ENCODE data around the gene EXOC8. TPM values are rescaled to one million over a fixed set of nuclear protein-coding genes. Genes with fewer than 3 reads are reported as not detected.

EXOC8 gene
- total and polyA plus RNA-seq, 3 experiments from 2014 or later: 3.0 to 16.9 (median 16.8) TPM

DNA sequence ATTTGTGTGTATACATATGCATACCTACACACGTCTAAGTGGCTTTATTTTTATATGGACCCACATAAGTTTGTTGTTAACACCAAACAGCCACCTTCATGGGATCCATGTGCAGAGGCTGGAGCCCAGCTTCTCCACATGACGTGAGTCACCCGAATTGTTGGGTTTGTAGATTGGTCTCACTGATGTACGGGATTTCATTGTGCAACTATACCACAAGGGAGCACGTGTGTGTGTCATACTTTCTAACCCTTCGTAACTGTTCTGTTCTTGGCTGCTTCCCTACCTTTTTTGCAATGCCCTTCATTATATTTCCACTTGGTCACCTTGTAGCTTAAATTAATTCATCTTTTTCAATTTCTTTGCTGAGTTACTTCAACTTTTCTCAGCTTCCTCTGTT, 21.5 kb upstream of the EXOC8 start:
- POLR2A ChIA-PET: no interaction called here
- CTCF ChIA-PET: interaction anchor here (1.3 to 2.1 kb wide), 3 partner anchors 21 to 246 kb away, joined by 3 to 6 read pairs (median 6); partner anchors contain the start of genes EXOC8 and SPRTN
- no peaks in the 10 kb centered on the region for H3K36me3 ChIP-seq (ENCODE audit: insufficient read depth, low read length)
- Mint-ChIP-seq H3K4me3 (no peak overlapping the region), H3K4me1 (peaks cover 8 to 15% (median 10%) of the 10 kb centered on the region in 3 donors), H3K9me3 (no peaks in the 10 kb centered on the region), H3K27ac (no peak overlapping the region), H3K36me3 (peaks cover 0 to 18% (median 8%) of the 10 kb centered on the region in 3 donors), H3K27me3 (no peaks in the 10 kb centered on the region)
- no peak overlapping the region for H3K27ac ChIP-seq (ENCODE audit: low read depth, low read length)
- H3K27me3 ChIP-seq (ENCODE audit: insufficient read depth, low read length, poor library complexity, severe bottlenecking): no peaks in the 10 kb centered on the region
- H3K9me3 ChIP-seq (ENCODE audit: low read length): no peaks in the 10 kb centered on the region
- no peak for DNase-seq
- no peak overlapping the region for H3K4me3 ChIP-seq (ENCODE audit: low read length)
- H3K4me1 ChIP-seq (ENCODE audit: insufficient read depth, low read length): no peaks in the 10 kb centered on the region

DNA sequence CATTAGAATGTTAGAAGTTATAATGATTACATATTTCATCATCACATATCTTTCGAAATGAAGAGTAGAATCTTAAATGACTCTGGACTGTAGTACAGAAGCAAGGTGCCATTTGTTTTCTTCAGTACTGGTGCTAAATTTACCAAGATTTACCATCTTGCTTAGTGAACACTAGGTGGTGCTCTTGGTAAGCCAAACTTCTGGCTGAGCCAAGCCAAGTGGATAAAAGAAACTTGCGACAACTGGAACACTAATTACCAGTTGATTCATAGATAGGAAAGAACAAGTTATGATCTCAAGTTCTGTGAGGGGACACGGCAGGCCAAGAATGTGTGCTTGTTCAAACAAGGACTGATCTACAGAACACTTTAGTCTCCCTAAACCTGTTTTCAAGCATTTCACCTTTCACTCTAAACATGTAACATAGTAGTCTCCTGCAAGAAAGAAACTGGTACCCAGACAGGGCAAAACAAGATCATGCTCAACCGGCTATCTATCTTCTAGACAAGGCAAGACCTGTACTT, 20.2 kb upstream of the EXOC8 start:
- Histone ChIP-seq H3K4me1 (ENCODE audit: insufficient read depth, low read length) (no peaks in the 10 kb centered on the region), H3K27ac (ENCODE audit: low read depth, low read length) (no peak overlapping the region), H3K27me3 (ENCODE audit: insufficient read depth, low read length, poor library complexity, severe bottlenecking) (no peaks in the 10 kb centered on the region), H3K9me3 (ENCODE audit: low read length) (no peaks in the 10 kb centered on the region), H3K4me3 (ENCODE audit: low read length) (no peak overlapping the region), H3K36me3 (ENCODE audit: insufficient read depth, low read length) (peaks cover 5% of the 10 kb centered on the region)
- ChIA-PET POLR2A (no interaction called here), CTCF (interaction anchor here (0.6 to 2.1 kb wide), 14 partner anchors 9 to 248 kb away, joined by 3 to 14 read pairs (median 5); partner anchors contain the start of genes EXOC8 and SPRTN)
- DNase-seq: peak in 3 of 5 donors; percentile 47 to 58 (median 47)
- Mint-ChIP-seq H3K4me1 (peaks cover 8 to 18% (median 10%) of the 10 kb centered on the region in 3 donors), H3K4me3 (no peak overlapping the region), H3K27ac (peak overlapping the region in 6 of 8 donors; percentile 8 to 70 (median 25)), H3K36me3 (peaks cover 0 to 21% (median 9%) of the 10 kb centered on the region in 3 donors), H3K9me3 (no peaks in the 10 kb centered on the region), H3K27me3 (no peaks in the 10 kb centered on the region)

DNA sequence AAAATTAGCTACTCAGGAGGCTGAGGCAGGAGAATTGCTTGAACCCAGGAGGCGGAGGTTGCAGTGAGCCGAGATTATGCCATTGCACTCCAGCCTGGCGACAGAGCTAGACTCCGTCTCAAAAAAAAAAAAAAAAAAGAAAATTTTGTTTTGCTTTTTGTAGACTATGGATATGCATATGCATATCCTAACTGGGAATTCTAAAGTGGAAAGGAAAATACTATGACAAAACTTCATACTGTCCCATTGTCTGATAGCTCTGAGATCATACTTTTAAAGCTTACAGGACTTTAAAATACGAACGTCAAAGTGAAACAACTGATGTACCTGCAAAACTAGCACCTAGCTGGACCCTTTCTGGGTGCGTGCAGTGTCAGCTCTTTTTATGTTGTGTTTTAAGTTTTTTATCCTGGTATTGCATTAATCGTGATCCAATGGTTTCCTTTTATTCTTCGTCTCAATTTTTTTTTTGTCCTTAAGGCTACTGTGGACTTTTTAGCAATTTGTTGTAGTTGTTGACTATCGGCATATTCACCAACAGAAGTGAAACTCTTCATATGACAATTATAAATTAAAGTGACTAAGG, 19.6 kb upstream of the EXOC8 start:
- Mint-ChIP-seq H3K36me3 (peaks cover 2 to 25% (median 12%) of the 10 kb centered on the region in 3 donors), H3K9me3 (no peaks in the 10 kb centered on the region), H3K27me3 (no peaks in the 10 kb centered on the region), H3K27ac (peak overlapping the region in 3 of 8 donors; percentile 40 to 67 (median 51)), H3K4me1 (peaks cover 8 to 22% (median 10%) of the 10 kb centered on the region in 3 donors), H3K4me3 (no peak overlapping the region)
- POLR2A ChIA-PET: interaction anchor here (0.7 to 1.1 kb wide), 2 partner anchors 19 to 191 kb away, joined by 3 to 8 read pairs; partner anchors contain the start of genes EXOC8 and SPRTN
- CTCF ChIA-PET: interaction anchor here (0.6 to 2.1 kb wide), 15 partner anchors 8 to 249 kb away, joined by 3 to 14 read pairs (median 3); partner anchors contain the start of genes EXOC8 and SPRTN
- Histone ChIP-seq H3K36me3 (ENCODE audit: insufficient read depth, low read length) (peaks cover 10% of the 10 kb centered on the region), H3K27me3 (ENCODE audit: insufficient read depth, low read length, poor library complexity, severe bottlenecking) (no peaks in the 10 kb centered on the region), H3K4me3 (ENCODE audit: low read length) (no peak overlapping the region), H3K4me1 (ENCODE audit: insufficient read depth, low read length) (no peaks in the 10 kb centered on the region), H3K9me3 (ENCODE audit: low read length) (no peaks in the 10 kb centered on the region), H3K27ac (ENCODE audit: low read depth, low read length) (no peak overlapping the region)
- DNase-seq: no peak

GRCh38 chr1:231355171-231355570, 17.5 kb upstream of the EXOC8 start:
- ChIA-PET CTCF (interaction anchor here (0.6 to 1.4 kb wide), 3 partner anchors 17 to 247 kb away, joined by 3 to 4 read pairs (median 3); partner anchors contain the start of genes EXOC8 and SPRTN), POLR2A (no interaction called here)
- Histone ChIP-seq H3K27ac (ENCODE audit: low read depth, low read length) (no peak overlapping the region), H3K36me3 (ENCODE audit: insufficient read depth, low read length) (peaks cover 29% of the 10 kb centered on the region), H3K9me3 (ENCODE audit: low read length) (no peaks in the 10 kb centered on the region), H3K4me3 (ENCODE audit: low read length) (no peak overlapping the region), H3K27me3 (ENCODE audit: insufficient read depth, low read length, poor library complexity, severe bottlenecking) (no peaks in the 10 kb centered on the region), H3K4me1 (ENCODE audit: insufficient read depth, low read length) (no peaks in the 10 kb centered on the region)
- no peaks in the 10 kb centered on the region for H3K9me3 Mint-ChIP-seq
- H3K27me3 Mint-ChIP-seq: no peaks in the 10 kb centered on the region
- peaks cover 6 to 15% (median 10%) of the 10 kb centered on the region in 3 donors for H3K4me1 Mint-ChIP-seq
- no peak for DNase-seq
- H3K27ac Mint-ChIP-seq: peak overlapping the region in 3 of 8 donors; percentile 40 to 80 (median 41)
- peaks cover 8 to 29% (median 17%) of the 10 kb centered on the region in 3 donors for H3K36me3 Mint-ChIP-seq
- no peak overlapping the region for H3K4me3 Mint-ChIP-seq

- Histone ChIP-seq H3K36me3 (ENCODE audit: insufficient read depth, low read length) (peaks cover 35% of the 10 kb centered on the region), H3K27ac (ENCODE audit: low read depth, low read length) (no peak overlapping the region), H3K27me3 (ENCODE audit: insufficient read depth, low read length, poor library complexity, severe bottlenecking) (no peaks in the 10 kb centered on the region), H3K9me3 (ENCODE audit: low read length) (no peaks in the 10 kb centered on the region), H3K4me1 (ENCODE audit: insufficient read depth, low read length) (no peaks in the 10 kb centered on the region), H3K4me3 (ENCODE audit: low read length) (no peak overlapping the region)
- DNase-seq: no peak
- Mint-ChIP-seq H3K27me3 (no peaks in the 10 kb centered on the region), H3K9me3 (no peaks in the 10 kb centered on the region), H3K36me3 (peaks cover 8 to 36% (median 17%) of the 10 kb centered on the region in 3 donors), H3K4me1 (peaks cover 6 to 15% (median 10%) of the 10 kb centered on the region in 3 donors), H3K27ac (no peak overlapping the region), H3K4me3 (no peak overlapping the region)
- POLR2A ChIA-PET: no interaction called here
- CTCF ChIA-PET: interaction anchor here (0.6 to 1.4 kb wide), 3 partner anchors 16 to 247 kb away, joined by 3 to 4 read pairs (median 3); partner anchors contain the start of genes EXOC8 and SPRTN
These were observed 16.8 kb upstream of the EXOC8 start for GRCh38 chr1:231354330-231355020.

DNA sequence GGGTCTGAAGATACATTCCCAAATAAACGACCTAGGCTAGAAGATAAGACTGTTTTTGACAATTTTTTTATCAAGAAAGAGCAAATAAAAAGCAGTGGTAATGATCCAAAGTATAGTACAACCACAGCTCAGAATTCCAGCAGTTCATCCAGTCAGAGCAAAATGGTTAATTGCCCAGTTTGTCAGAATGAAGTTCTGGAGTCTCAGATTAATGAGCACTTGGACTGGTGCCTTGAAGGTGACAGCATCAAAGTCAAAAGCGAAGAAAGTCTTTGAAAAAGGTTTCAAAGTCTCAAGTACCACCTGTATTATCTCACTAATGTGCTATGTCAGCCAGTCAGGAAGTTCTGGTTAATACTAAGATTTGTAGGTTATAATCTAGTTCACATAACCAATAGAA, 15.4 kb upstream of the EXOC8 start:
- no peaks in the 10 kb centered on the region for H3K27me3 ChIP-seq (ENCODE audit: insufficient read depth, low read length, poor library complexity, severe bottlenecking)
- DNase-seq: no peak
- no peak overlapping the region for H3K27ac ChIP-seq (ENCODE audit: low read depth, low read length)
- no peak overlapping the region for H3K27ac Mint-ChIP-seq
- CTCF ChIA-PET: no interaction called here
- POLR2A ChIA-PET: no interaction called here
- H3K36me3 ChIP-seq (ENCODE audit: insufficient read depth, low read length): peaks cover 46% of the 10 kb centered on the region
- no peaks in the 10 kb centered on the region for H3K4me1 ChIP-seq (ENCODE audit: insufficient read depth, low read length)
- H3K36me3 Mint-ChIP-seq: peaks cover 8 to 49% (median 19%) of the 10 kb centered on the region in 3 donors
- H3K4me3 Mint-ChIP-seq: no peak overlapping the region
- H3K9me3 ChIP-seq (ENCODE audit: low read length): no peaks in the 10 kb centered on the region
- no peaks in the 10 kb centered on the region for H3K9me3 Mint-ChIP-seq
- H3K4me1 Mint-ChIP-seq: peaks cover 7 to 14% (median 8%) of the 10 kb centered on the region in 3 donors
- H3K27me3 Mint-ChIP-seq: no peaks in the 10 kb centered on the region
- H3K4me3 ChIP-seq (ENCODE audit: low read length): no peak overlapping the region

DNA sequence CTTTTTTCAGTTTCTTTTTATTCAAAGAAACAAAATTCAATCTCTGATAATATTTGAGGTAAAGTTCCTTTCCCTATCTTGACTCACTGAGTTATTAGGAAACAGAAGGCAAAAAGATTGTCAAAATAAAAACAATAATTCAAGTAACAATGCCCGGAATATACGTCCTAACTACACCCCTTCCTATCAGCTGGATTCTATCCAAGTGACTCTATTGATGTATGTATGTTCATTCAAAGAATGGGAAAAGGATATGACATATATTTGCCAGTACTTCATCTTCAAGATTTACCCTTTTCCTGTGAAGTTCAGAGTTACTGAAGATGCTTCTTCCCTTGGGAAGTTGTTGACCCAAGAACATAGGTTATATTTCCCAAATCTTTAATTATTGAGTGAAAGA, 14.2 kb upstream of the EXOC8 start:
- Mint-ChIP-seq H3K27me3 (no peaks in the 10 kb centered on the region), H3K4me1 (peaks cover 0 to 7% (median 2%) of the 10 kb centered on the region in 3 donors), H3K27ac (no peak overlapping the region), H3K4me3 (no peak overlapping the region), H3K36me3 (peaks cover 8 to 58% (median 22%) of the 10 kb centered on the region in 3 donors), H3K9me3 (no peaks in the 10 kb centered on the region)
- Histone ChIP-seq H3K4me1 (ENCODE audit: insufficient read depth, low read length) (no peaks in the 10 kb centered on the region), H3K4me3 (ENCODE audit: low read length) (no peak overlapping the region), H3K9me3 (ENCODE audit: low read length) (no peaks in the 10 kb centered on the region), H3K27ac (ENCODE audit: low read depth, low read length) (no peak overlapping the region), H3K27me3 (ENCODE audit: insufficient read depth, low read length, poor library complexity, severe bottlenecking) (no peaks in the 10 kb centered on the region), H3K36me3 (ENCODE audit: insufficient read depth, low read length) (peaks cover 54% of the 10 kb centered on the region)
- ChIA-PET CTCF (no interaction called here), POLR2A (no interaction called here)
- no peak for DNase-seq

All from CD8-positive, alpha-beta memory T cell (primary cell).